Activated CD8-positive, alpha-beta memory T cell treated with anti-CD3 and anti-CD28 coated beads for 4 hours (primary cell): ENCODE measurements around the gene ODF4.
"Not testable (repeated sequence)": the region's sequence is repeated elsewhere in the genome, so short reads cannot be mapped to it uniquely, and the experiment has no call there.

Experiments used
- DNase-seq, 2 donors: peaks; one replicate each; pipeline ENCODE4 v3.0.0-alpha.2; 2020; ENCODE audit warnings: low read depth in 2 of 2

The ODF4 gene

GRCh38 chr17:8394497-8394896, 54.9 kb downstream of the ODF4 start:
- not testable (repeated sequence) for DNase-seq
